Activated CD4-positive, alpha-beta T cell treated with anti-CD3 and anti-CD28 coated beads, Interleukin-2, amount 50 U/mL, for 48 hours (primary cell): ENCODE results near the gene SVOPL.

Experiments
- DNase-seq, 2 experiments: peaks; one replicate each; pipeline ENCODE4 v3.0.0-alpha.2; 2020

Gene SVOPL

DNA sequence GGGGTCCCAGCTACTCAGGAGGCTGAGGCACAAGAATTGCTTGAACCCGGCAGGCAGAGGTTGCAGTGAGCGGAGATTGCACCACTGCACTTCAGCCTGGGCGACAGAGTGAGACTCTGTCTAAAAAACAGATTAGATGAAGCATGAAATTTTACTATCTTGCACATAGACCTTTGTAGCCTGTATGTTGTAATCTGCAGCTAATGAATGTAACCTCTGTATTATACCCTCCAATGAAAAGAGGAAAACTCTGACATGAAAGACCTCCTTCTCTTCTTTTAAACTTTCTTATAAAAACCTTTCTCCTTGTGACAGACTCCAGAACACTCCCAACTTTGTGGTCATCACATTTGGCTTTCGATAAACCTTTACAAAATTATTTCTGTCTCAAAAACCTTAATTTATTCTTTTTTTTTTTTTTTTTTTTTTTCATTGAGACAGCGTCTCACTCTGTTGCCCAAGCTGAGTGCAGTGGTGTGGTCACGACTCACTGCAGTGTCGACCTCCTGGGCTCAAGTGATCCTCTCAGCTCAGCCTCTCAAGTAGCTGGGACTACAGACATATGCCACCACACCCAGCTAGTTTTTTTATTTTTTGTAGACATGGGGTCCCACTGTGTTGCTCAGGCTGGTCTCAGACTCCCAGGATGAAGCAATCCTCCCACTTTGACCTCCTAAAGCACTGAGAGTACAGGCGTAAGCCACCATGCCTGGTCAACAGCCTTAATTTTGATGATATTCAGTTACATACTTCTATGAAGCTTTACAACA is 97.4 kb downstream of the SVOPL start:
- no peak for DNase-seq

DNA sequence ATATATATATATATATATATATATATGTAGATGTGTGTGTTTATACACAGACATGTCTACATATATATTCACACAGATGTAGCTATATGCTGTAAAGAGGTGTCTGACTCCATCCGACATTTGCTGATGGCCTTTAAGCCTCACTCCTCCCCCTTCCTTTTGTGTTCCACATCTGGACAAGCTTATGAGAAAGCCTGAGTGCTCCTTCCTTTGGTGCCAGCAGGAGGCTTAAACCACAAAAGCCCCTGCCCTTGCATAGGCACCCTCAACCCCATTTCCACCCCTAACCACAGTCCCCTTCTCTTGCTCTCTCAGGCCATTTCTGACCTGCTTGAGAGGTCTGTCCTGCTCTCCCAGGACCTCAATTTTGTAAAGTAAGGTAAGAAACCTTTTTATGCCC is 98.7 kb downstream of the SVOPL start:
- DNase-seq: no peak

DNA sequence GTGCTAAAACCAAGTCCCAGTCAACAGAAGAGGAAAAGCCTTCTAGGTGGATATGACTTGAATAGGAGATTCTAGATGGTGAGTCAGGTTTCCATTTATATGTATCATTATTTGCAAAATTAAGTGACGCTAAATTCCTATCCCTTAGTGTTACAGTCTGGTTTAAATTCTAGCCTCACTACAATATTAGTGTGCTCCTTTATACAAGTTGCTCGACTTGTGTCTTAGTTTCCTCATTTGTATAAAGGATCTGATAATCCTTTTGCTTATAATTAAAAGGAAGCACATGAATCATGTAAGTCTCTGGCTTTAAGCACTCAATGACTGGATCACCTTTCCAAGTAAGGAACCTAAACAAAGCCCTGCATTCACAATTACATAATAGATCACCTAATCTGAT is 105.7 kb downstream of the SVOPL start:
- DNase-seq: no peak

DNA sequence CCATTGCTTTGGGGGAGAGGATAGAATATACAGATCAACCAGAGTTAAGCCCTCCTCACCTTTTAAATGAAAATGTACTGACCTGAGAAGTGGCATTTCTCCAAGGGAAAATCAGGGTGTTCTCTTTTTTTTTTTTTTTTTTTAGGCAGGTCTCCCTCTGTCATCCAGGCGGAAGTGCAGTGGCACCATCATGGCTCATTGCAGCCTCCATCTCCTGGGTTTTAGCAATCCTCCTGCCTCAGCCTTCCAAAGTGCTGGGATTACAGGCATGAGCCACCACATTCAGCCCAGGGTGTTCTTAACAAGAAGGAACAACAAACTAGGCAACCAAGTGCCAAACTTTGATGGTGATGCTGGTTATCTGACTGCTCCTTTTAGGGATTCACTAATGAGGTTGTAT is 111.0 kb downstream of the SVOPL start:
- DNase-seq: no peak

DNA sequence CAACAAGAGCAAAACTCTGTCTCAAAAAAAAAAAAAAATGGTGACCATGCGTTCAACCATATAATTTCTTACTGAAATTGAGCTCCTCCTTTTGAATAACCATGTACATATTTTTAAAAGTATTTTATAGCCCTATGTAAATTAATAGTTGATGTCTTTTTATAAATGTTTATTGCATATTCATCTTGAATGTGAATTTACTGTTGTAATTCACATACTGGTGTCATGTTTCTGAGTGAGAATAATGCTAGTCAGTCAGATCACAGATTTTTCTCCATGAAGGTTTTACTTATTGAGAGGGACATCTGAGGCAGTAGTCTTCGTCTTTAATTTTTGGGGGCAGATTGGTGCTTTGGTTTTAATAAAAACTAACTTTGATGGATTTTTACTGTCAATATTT is 112.2 kb downstream of the SVOPL start:
- DNase-seq: no peak

DNA sequence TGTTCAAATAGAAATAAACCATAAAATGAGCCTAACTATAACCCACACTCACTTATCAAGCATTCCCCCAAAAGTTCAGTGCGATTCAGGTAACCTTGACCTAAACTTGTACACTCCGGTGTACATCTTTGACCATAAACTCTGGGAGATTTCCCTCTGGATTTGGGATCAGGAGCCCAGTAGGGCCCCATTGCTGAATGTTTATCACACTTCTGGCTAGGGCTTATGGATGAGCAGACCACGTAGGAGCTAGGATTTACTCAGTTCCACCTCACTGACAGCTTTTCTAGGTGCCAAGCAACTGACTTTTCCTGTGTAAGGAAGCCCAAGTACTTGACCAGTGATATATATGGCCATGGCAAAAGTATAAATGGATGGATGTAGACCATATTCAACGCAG is 113.7 kb downstream of the SVOPL start:
- no peak for DNase-seq

DNA sequence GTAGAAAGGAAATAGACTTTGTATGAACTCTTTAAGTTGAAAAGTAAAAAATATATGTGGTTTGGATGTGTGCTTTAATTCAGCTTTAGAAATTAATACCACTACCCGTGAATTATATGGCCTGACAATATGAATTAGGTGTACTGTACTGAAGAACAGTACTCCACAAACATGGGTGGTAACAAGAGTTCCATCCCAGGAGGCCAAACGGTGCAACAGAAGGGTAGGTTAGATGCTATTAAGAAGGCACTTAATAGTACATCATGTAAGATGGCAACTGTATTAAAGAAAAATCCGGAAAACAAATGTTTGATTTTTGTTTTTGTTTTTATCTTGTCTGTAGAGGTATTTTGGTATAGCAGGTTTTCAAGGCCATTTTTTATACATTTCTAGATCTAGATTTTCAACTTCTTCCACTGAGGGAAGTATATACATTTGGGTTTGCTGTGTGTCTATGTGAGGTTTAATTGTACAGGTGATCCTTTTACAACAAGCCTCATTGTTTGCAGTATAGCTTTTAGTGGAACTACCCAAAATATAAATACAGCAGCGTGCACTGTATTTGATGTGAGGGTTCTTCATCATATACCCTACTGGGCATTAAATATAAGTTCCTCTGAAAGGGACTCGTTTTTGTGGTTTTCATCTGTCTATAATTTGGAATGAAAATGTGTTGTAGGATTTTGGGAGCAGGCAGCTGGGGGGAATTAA is 115.7 kb downstream of the SVOPL start:
- no peak for DNase-seq

DNA sequence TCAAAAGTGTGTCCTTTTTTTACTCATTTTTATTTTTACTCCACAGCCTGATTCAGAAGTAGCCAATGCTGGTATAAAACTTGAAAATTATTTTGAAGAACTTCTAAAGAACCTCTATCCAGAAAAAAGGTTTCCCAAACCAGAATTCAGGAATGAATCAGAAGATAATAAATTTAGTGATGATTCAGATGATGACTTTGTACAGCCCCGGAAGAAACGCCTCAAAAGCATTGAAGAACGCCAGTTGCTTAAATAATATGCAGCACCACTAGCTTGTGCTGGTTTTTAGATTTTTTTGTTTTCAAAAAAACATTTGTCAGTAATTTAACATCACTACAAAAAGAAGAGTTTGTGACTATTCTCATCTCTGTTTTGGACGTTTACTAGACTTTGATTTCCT is 116.5 kb downstream of the SVOPL start:
- no peak for DNase-seq

DNA sequence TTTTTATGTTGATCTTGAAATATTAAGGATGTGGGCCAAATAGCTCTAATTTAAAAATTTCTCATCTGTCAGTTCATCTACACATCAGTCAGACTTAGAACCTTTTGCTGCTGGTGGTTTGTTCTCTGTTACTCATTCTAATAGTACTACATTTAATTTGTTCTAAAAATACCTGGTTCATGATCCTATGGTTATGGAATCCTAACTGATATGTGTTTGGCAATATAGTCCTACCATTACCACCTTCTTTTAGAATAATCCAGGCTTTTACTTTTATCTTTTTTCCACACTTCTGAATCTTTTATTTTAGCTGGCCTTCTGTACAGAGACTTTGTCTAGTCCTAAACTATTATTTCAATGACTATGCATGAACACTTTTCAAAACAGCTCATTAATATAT is 116.9 kb downstream of the SVOPL start:
- DNase-seq: no peak

DNA sequence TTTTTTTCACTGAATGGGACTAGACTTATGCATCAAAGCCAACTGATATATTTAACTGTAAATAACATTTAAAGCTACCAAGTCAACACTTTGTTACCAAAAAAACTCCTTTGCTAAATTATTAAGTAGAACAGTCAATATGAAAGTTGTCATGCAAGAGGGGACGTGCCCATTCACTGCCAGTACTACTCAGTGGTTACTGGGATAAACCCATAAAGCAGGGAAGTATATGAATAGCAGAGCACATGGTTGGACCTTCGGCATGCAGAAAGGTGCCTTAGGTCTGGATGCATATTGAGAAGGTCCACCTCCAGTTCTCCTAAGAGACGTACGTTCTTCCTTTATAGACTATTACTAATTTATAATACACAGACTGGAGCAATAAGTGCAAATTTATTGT is 120.1 kb downstream of the SVOPL start:
- no peak for DNase-seq

DNA sequence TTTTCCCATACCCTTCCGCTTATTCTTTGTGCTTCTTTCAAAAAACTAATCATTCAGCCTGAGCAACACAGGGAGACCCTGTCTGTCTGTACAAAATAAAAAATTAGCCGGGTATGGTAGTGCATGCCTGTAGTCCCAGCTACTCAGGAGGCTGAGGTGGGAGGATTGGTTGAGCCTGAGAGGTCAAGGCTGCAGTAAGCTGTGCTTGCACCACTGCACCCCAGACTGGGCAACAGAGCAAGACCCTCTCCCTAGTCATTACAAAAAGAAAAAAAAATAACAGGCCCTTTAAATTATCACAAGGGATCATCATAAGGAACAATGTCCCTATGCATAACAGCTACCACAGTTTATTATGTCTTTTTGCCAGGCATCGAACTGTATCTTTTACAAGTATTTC is 121.5 kb downstream of the SVOPL start:
- no peak for DNase-seq

DNA sequence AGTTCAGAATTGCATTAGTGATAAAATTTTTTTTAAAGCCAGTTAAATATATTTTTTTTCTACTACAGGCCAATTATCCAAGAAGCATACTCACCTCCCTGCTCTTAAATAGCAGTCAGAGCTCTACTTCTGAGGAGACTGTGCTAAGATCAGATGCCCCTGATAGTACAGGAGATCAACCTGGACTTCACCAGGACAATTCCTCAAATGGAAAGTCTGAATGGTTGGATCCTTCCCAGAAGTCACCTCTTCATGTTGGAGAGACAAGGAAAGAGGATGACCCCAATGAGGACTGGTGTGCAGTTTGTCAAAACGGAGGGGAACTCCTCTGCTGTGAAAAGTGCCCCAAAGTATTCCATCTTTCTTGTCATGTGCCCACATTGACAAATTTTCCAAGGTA is 122.0 kb downstream of the SVOPL start:
- no peak for DNase-seq

DNA sequence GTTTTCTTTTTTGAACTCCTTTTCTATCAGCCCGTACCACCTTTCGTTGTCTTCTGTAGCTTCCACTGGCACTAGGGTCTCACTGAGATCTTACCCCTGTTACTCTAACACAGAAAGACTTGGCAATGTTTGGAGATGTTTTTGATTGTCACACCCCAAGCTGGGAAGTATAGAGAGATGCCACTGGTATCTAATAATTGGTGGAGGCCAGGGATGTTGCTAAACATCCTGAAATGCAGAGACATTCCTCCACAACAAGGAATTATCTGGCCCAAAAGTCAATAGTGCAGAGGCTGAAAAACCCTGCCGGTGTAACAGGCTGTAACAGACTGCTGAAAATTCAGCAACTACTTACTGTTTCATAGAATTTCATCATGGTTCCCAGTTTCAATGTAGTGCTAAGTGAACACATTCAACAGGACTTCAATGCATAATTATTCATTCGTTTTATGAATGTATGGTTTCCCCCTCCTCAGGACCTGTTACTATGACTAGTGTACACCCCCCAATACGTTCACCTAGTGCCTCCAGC is 125.2 kb downstream of the SVOPL start:
- no peak for DNase-seq

DNA sequence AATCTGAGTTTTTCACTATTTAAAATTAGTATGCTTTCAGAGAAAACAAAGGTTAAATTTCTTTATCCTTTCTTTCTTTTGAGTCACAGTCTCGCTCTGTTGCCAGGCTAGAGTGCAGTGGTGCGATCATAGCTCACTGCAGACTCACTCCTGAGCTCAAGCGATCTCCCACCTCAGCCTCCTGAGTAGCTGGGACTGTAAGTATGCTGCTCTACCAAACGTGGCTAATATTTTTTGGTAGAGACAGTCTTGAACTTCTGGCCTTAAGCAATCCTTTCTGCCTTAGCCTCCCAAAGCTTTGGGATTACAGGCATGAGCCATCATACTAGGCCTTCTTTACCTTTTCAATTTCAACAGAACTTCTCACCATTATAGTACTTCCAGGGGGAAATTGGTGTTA is 127.4 kb downstream of the SVOPL start:
- no peak for DNase-seq

DNA sequence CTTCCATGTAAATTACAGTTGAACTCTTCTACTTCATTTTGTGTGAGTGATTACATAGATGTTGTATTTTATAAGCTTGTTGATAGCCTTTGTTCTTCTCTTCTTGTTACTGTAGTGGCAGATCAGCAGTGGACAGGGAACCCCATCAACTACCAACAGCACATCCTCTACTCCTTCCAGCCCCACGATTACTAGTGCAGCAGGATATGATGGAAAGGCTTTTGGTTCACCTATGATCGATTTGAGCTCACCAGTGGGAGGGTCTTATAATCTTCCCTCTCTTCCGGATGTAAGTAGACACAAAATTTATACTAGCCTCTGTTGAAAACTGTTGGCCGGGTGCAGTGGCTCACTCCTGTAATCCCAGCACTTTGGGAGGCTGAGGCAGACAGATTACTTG is 130.4 kb downstream of the SVOPL start:
- DNase-seq: no peak

DNA sequence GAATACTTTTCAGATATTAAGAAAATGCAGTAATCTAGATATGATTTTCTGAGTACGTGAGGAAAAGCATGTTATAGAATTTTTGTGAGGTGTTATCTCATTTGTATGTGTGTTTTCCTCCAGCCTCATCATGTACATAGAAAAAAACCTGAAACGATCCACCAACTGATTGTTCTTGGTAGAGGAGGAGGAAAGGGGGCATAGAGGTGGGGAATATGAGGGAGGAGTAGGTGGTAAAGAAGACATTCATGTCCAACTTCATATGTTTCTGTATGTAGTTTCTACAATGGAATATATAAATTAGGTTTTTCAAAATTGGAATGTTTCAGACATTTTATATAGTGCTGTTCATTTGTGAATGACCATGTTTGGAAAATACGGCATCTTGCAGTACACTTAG is 131.7 kb downstream of the SVOPL start:
- no peak for DNase-seq

DNA sequence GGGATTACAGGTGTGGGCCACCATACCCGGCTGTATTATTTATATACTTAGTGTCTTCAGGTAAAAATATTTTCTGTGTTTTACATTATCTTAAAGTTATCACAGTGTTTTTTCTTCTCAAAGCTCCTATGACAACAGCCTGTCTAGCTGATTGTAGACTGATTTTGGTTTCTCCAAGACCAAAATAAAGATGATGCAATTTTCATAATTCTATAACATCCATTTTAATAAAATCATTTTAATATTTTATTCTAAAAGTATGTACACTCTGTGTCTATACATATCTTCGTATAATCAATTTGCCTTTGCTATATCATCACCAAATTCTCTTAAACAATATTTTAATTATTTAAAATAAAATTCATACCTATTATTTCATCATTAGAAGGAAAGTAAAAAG is 132.5 kb downstream of the SVOPL start:
- DNase-seq: no peak

DNA sequence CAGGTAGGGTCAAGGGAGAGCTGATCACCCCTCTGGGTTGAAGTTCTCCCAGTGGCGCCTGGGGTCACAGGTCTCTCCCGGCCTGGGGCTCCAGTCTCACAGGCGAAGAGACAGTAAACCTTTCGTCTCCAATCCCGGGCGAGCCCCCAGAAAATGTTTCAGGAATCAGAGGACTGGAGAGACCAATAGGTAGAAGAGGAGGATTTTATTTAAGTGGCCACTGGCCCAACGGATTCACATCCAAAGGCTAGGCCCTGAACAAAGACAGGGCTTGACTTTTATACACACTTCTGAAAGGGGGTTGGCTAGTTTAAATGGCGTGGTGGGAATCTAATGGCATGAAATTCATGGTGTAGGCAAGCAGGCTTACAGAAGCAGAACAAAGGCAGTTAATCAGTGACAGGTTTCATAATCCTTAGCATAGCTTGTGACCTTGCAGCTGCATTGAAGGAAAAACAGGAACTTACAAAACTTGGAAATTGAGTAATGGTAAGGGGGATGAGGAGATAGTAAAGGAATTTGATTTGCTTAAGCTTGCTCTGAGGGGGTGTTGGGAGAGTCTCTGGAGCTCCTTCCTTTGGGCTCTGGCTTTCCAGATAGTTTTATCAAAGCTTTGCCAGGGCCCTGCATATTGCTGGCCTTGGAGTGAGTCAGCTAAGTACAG is 135.6 kb downstream of the SVOPL start:
- DNase-seq: no peak

DNA sequence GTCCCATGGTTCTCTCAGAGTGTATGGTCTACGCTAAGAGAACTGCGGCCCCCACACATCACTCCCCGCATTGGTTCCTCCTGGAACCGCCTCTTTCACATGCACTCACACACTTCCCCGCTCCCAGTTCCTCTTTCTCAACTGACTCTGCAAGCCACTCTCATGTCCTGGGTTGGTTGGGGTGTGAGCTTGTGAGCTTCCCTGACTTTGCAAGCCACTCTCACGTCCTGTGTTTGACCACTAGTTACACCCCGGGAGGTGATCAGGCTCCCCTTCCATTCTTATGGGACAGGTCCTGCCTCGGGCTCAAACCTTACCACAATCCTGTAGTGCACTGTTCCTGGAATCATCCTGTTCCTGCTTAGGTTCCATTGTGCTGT is 136.1 kb downstream of the SVOPL start:
- DNase-seq: no peak

DNA sequence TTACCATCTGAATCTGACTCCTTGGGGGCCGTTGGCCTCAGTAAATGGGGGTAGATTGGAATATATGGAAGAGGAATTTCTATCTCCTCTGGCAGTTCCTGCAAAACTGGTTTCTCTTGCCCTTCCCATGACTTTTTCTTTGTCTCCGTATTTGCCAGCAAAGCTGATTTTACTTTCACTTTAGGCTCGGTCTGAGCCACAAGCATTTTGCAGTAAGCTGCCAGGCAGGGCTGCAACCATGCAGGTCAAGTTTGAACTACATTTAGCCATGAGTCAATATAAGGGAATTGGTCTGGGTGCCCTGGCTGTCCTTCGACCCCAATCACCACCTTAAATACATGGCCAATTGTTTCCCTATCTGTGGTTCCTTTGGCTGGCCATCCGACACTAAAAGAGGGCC is 136.8 kb downstream of the SVOPL start:
- no peak for DNase-seq

DNA sequence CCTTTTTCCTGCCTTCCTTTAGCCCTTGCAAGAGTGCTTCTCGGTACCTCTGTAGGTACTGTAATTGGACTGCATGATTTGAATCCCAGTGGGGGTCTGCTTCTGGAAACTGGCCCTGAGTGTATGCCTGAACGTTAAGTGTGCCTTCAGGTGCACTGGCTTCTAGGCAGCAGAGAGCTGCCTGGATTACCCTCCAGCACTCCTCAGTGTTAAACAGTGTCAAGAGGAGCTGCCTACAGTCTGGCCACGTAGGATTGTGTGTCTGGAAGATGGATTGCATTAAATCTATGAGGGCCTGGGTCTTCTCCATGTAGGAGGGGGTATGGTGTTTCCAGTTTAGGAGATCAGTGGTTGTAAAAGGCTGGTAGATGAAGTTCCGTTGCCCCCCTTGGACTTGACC is 137.4 kb downstream of the SVOPL start:
- DNase-seq: no peak

DNA sequence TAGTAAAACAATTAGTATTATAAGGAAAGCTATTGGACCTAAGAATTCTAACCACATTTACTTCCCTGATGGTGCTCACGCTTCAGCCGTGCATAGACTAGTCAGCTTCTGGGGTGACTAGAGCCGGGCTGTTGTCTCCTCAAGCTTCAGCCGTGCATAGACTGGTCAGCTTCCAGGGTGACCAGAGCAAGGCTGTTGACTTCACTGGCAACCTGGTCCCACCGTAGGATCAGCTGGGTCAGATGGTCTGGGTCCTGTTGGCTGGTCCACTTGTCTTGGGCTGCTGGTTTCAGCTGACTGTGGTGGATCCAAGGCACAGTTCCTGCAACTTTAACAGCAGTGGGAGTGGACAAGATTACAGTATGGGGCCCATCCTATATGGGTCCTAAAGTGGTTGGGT is 141.7 kb downstream of the SVOPL start:
- DNase-seq: no peak

DNA sequence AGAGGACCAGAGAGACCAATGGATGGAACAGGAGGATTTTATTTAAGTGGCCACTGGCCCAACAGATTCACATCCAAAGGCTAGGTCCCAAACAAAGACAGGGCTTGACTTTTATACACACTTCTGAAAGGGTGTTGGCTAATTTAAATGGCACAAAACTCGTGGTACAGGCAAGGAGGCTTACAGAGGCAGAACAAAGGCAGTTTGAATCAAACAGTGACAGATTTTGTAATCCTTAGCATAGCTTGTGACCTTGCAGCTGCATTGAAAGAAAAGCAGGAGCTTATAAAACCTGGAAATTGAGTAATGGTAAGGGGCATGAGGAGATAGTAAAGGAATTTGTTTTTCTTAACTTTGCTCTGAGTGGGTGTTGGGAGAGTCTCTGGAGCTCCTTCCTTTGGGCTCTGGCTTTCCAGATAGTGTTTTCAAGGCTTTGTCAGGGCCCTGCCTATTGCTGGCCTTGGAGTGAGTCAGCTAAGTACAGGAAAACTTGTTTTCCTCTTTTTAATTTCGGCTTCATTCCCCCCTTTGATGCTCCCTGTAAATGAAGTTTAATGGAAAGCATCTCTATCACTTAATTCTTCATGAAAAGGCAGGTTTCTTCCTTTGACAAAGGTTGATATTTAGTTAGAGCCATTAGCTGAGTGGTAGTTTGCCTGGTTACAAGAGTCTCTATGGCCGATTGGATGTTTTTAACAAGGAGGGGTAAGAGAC is 144.2 kb downstream of the SVOPL start:
- DNase-seq: no peak
